ENCODE data around the gene NEK4. TPM values are rescaled to one million over a fixed set of nuclear protein-coding genes. Genes with fewer than 3 reads are reported as not detected.

NEK4 gene
- total and polyA plus RNA-seq, 2 of the 13 experiments (the other 11 are each of a cell fraction or from before 2014, with no cell fraction given) = 16.5 to 38.0 TPM

GRCh38 chr3:52663098-52663497 lies 107.6 kb downstream of the NEK4 start:
- in situ Hi-C loops (cut with HindIII; ENCODE audit: extremely low pct_ligation_motif_present, low pct_unique_long_range_greater_than_20kb) = no loop called here
- ATAC-seq (no peak), FAIRE-seq (no peak), DNase-seq (ENCODE audit: low spot score) (no peak)
- intact Hi-C loops (cut with micrococcal nuclease; ENCODE audit: unreplicated experiment) = no loop called here
- Histone ChIP-seq H3K9me3 (ENCODE audit: low read length) (no peaks in the 10 kb centered on the region), H3K36me3 (replicated peaks in 1 of 2; ENCODE audit: control insufficient read depth in 1 of 2, insufficient read depth in 2 of 2, low read length in 2 of 2) (peaks cover 15 to 49% of the 10 kb centered on the region in 2 experiments), H2AFZ (ENCODE audit: low read length) (no peak overlapping the region), H4K20me1 (ENCODE audit: insufficient read depth, low read length) (no peaks in the 10 kb centered on the region), H3K4me1 (ENCODE audit: insufficient read depth, low read length) (peaks cover 5% of the 10 kb centered on the region; the same call in 1 of the 2 replicates), H3K27ac (ENCODE audit: extremely low read length, insufficient read depth, low read length) (no peak overlapping the region), H3K4me3 (replicated peaks in 1 of 3; ENCODE audit: insufficient read depth in 1 of 3, low read depth in 2 of 3, low read length in 3 of 3) (no peak overlapping the region), H3K27me3 (ENCODE audit: control insufficient read depth in 1 of 2, insufficient read depth in 2 of 2, low read length in 2 of 2) (no peaks in the 10 kb centered on the region), H3K9ac (ENCODE audit: insufficient read depth, low read depth, low read length) (no peak overlapping the region), H3K4me2 (ENCODE audit: low read depth, low read length) (no peak overlapping the region), H3K79me2 (ENCODE audit: insufficient read depth, low read length) (no peaks in the 10 kb centered on the region)
- CTCF ChIA-PET (ENCODE audit: low intra/inter-chr PET ratio, low total read pairs) = no interaction called here
- BruUV-seq (replicated peaks) = no TSS peak
- POLR2A ChIA-PET = no interaction called here
- WGBS (ENCODE audit: low lambda C conversion rate) = 89% methylated on average over 3 of the region's 3 CpGs
- TF ChIP-seq, protein P1, sequence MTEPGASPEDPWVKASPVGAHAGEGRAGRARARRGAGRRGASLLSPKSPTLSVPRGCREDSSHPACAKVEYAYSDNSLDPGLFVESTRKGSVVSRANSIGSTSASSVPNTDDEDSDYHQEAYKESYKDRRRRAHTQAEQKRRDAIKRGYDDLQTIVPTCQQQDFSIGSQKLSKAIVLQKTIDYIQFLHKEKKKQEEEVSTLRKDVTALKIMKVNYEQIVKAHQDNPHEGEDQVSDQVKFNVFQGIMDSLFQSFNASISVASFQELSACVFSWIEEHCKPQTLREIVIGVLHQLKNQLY (CRISPR knock-in tag; IDR thresholded peaks at IDR 0.05) = no peak
- TF ChIP-seq, protein P2, sequence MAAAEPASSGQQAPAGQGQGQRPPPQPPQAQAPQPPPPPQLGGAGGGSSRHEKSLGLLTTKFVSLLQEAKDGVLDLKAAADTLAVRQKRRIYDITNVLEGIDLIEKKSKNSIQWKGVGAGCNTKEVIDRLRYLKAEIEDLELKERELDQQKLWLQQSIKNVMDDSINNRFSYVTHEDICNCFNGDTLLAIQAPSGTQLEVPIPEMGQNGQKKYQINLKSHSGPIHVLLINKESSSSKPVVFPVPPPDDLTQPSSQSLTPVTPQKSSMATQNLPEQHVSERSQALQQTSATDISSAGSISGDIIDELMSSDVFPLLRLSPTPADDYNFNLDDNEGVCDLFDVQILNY (CRISPR knock-in tag; conservative IDR thresholded peaks at IDR 0.05) = no peak
- TF ChIP-seq ZNF678 (CRISPR knock-in tag; IDR thresholded peaks at IDR 0.05) (no peak), ZBED4 (CRISPR knock-in tag; IDR thresholded peaks at IDR 0.05; ENCODE audit: borderline replicate concordance) (no peak), NPAS2 (CRISPR knock-in tag; IDR thresholded peaks at IDR 0.05; ENCODE audit: borderline replicate concordance) (no peak), NCOA5 (CRISPR knock-in tag; IDR thresholded peaks at IDR 0.05) (no peak), ZNF101 (CRISPR knock-in tag; IDR thresholded peaks at IDR 0.05; ENCODE audit: borderline replicate concordance, low read depth) (no peak), REST (IDR thresholded peaks at IDR 0.05; ENCODE audit: borderline replicate concordance in 1 of 2, low read depth in 1 of 2, low read length in 2 of 2) (no peak), PITX1 (CRISPR knock-in tag; IDR thresholded peaks at IDR 0.05) (no peak)
- TF ChIP-seq, protein P3, sequence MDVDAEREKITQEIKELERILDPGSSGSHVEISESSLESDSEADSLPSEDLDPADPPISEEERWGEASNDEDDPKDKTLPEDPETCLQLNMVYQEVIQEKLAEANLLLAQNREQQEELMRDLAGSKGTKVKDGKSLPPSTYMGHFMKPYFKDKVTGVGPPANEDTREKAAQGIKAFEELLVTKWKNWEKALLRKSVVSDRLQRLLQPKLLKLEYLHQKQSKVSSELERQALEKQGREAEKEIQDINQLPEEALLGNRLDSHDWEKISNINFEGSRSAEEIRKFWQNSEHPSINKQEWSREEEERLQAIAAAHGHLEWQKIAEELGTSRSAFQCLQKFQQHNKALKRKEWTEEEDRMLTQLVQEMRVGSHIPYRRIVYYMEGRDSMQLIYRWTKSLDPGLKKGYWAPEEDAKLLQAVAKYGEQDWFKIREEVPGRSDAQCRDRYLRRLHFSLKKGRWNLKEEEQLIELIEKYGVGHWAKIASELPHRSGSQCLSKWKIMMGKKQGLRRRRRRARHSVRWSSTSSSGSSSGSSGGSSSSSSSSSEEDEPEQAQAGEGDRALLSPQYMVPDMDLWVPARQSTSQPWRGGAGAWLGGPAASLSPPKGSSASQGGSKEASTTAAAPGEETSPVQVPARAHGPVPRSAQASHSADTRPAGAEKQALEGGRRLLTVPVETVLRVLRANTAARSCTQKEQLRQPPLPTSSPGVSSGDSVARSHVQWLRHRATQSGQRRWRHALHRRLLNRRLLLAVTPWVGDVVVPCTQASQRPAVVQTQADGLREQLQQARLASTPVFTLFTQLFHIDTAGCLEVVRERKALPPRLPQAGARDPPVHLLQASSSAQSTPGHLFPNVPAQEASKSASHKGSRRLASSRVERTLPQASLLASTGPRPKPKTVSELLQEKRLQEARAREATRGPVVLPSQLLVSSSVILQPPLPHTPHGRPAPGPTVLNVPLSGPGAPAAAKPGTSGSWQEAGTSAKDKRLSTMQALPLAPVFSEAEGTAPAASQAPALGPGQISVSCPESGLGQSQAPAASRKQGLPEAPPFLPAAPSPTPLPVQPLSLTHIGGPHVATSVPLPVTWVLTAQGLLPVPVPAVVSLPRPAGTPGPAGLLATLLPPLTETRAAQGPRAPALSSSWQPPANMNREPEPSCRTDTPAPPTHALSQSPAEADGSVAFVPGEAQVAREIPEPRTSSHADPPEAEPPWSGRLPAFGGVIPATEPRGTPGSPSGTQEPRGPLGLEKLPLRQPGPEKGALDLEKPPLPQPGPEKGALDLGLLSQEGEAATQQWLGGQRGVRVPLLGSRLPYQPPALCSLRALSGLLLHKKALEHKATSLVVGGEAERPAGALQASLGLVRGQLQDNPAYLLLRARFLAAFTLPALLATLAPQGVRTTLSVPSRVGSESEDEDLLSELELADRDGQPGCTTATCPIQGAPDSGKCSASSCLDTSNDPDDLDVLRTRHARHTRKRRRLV (CRISPR knock-in tag; IDR thresholded peaks at IDR 0.05) = no peak

Measured in HepG2 (cell line).